ENCODE results near the gene UQCRFS1. TPM values are rescaled to one million over a fixed set of nuclear protein-coding genes. Genes with fewer than 3 reads are reported as not detected.

UQCRFS1 gene
- total RNA-seq, 3 donors from 2014 or later (not counting 1 experiment from before 2014, with no cell fraction given), result 21.8 to 26.8 (median 23.9) TPM

- 88% methylated on average over 10 of the region's 10 CpGs for WGBS (ENCODE audit: insufficient coverage)
- Mint-ChIP-seq H3K36me3 (no peaks in the 10 kb centered on the region), H3K4me3 (no peak overlapping the region), H3K9me3 (no peaks in the 10 kb centered on the region), H3K27me3 (ENCODE audit: low read depth in 2 of 2) (no peaks in the 10 kb centered on the region), H3K27ac (no peak overlapping the region), H3K4me1 (peaks cover 6 to 7% of the 10 kb centered on the region in 2 donors)
- no peak for TF ChIP-seq CTCF (IDR thresholded peaks at IDR 0.05)
- H3K27ac ChIP-seq (ENCODE audit: low read length), result no peak overlapping the region
- intact Hi-C loops (cut with micrococcal nuclease), result no loop called here
- DNase-seq, result no peak
- no peaks in the 10 kb centered on the region for H3K27me3 ChIP-seq (ENCODE audit: control insufficient read depth, insufficient read depth, low read length)
- no peaks in the 10 kb centered on the region for H3K9me3 ChIP-seq (ENCODE audit: control insufficient read depth, insufficient read depth, low read length)
- no peak overlapping the region for H3K4me3 ChIP-seq (ENCODE audit: low read length)
- H3K4me1 ChIP-seq (ENCODE audit: control insufficient read depth, insufficient read depth, low read length), result no peaks in the 10 kb centered on the region
- no peaks in the 10 kb centered on the region for H3K36me3 ChIP-seq (ENCODE audit: control insufficient read depth, insufficient read depth, low read length)
- no peak for ATAC-seq
These were observed 24.5 kb downstream of the UQCRFS1 start for GRCh38 chr19:29188289-29189032.

- Mint-ChIP-seq H3K4me3 (no peak overlapping the region), H3K9me3 (no peaks in the 10 kb centered on the region), H3K27ac (no peak overlapping the region), H3K27me3 (ENCODE audit: low read depth in 2 of 2) (no peaks in the 10 kb centered on the region), H3K4me1 (no peaks in the 10 kb centered on the region), H3K36me3 (no peaks in the 10 kb centered on the region)
- Histone ChIP-seq H3K27me3 (ENCODE audit: control insufficient read depth, insufficient read depth, low read length) (no peaks in the 10 kb centered on the region), H3K4me1 (ENCODE audit: control insufficient read depth, insufficient read depth, low read length) (no peaks in the 10 kb centered on the region), H3K4me3 (ENCODE audit: low read length) (no peak overlapping the region), H3K27ac (ENCODE audit: low read length) (no peak overlapping the region), H3K9me3 (ENCODE audit: control insufficient read depth, insufficient read depth, low read length) (no peaks in the 10 kb centered on the region), H3K36me3 (ENCODE audit: control insufficient read depth, insufficient read depth, low read length) (no peaks in the 10 kb centered on the region)
- ATAC-seq (no peak), DNase-seq (no peak)
- WGBS (ENCODE audit: insufficient coverage), result 86% methylated on average over 6 of the region's 6 CpGs
- TF ChIP-seq CTCF (IDR thresholded peaks at IDR 0.05), result no peak
- intact Hi-C loops (cut with micrococcal nuclease), result no loop called here
These were observed 25.3 kb downstream of the UQCRFS1 start for GRCh38 chr19:29187676-29188075.

GRCh38 chr19:29185427-29185826, 27.5 kb downstream of the UQCRFS1 start:
- 76% methylated on average over 6 of the region's 6 CpGs for WGBS (ENCODE audit: insufficient coverage)
- intact Hi-C loops (cut with micrococcal nuclease), result no loop called here
- no peak overlapping the region for H3K4me3 Mint-ChIP-seq

More at GRCh38 chr19:29185427-29185826, 27.5 kb downstream of the UQCRFS1 start:
- H3K4me3 ChIP-seq (ENCODE audit: low read length), result no peak overlapping the region
- ATAC-seq, result no peak
- Mint-ChIP-seq H3K36me3 (no peaks in the 10 kb centered on the region), H3K4me1 (no peaks in the 10 kb centered on the region), H3K27ac (no peak overlapping the region), H3K9me3 (no peaks in the 10 kb centered on the region), H3K27me3 (ENCODE audit: low read depth in 2 of 2) (no peaks in the 10 kb centered on the region)
- H3K27ac ChIP-seq (ENCODE audit: low read length), result no peak overlapping the region
- H3K9me3 ChIP-seq (ENCODE audit: control insufficient read depth, insufficient read depth, low read length), result no peaks in the 10 kb centered on the region
- H3K27me3 ChIP-seq (ENCODE audit: control insufficient read depth, insufficient read depth, low read length), result no peaks in the 10 kb centered on the region
- no peaks in the 10 kb centered on the region for H3K36me3 ChIP-seq (ENCODE audit: control insufficient read depth, insufficient read depth, low read length)
- no peak for TF ChIP-seq CTCF (IDR thresholded peaks at IDR 0.05)
- H3K4me1 ChIP-seq (ENCODE audit: control insufficient read depth, insufficient read depth, low read length), result no peaks in the 10 kb centered on the region
- DNase-seq, result no peak

All from natural killer cell (primary cell).